Hepatocyte (in vitro differentiated cells): ENCODE data around the gene PCDHB16. TPM values are rescaled to one million over a fixed set of nuclear protein-coding genes. Genes with fewer than 3 reads are reported as not detected.
A peak's percentile ranks its signal among the peaks of the same experiment; 100 is the strongest.
"Not testable (repeated sequence)": the region's sequence is repeated elsewhere in the genome, so short reads cannot be mapped to it uniquely, and the experiment has no call there.

ENCODE experiments used
- DNase-seq: peaks from one replicate; pipeline ENCODE4 v3.0.0-alpha.2; 2016; ENCODE audit warnings: low spot score
- H2AFZ ChIP-seq: fragments of 200-600 bp; sonication (generic); 2 replicates; pipeline ENCODE4 v1.6.0; 2016; ENCODE audit warnings: antibody characterized with exemption, mild to moderate bottlenecking
- H3K27ac ChIP-seq: fragments of 200-600 bp; sonication (generic); 2 replicates; pipeline ENCODE4 v1.5.1; 2016; ENCODE audit warnings: mild to moderate bottlenecking
- H3K27me3 ChIP-seq: fragments of 200-600 bp; sonication (generic); 2 replicates; pipeline ENCODE4 v1.6.1; 2016
- H3K36me3 ChIP-seq: fragments of 200-600 bp; sonication (generic); replicated peaks from 2 replicates; pipeline ENCODE4 v1.5.1; 2016; ENCODE audit warnings: low read depth; ENCODE audit not compliant: insufficient read depth
- H3K4me1 ChIP-seq: fragments of 200-600 bp; sonication (generic); 2 replicates; pipeline ENCODE4 v1.5.1; 2016; ENCODE audit warnings: mild to moderate bottlenecking, moderate library complexity; ENCODE audit not compliant: insufficient read depth
- H3K4me2 ChIP-seq: fragments of 200-600 bp; sonication (generic); 2 replicates; pipeline ENCODE4 v1.6.0; 2016
- H3K4me3 ChIP-seq: fragments of 200-600 bp; sonication (generic); 2 replicates; pipeline ENCODE4 v1.5.1; 2016; ENCODE audit warnings: mild to moderate bottlenecking
- H3K79me2 ChIP-seq: fragments of 200-600 bp; sonication (generic); 2 replicates; pipeline ENCODE4 v1.6.0; 2017; ENCODE audit warnings: mild to moderate bottlenecking
- H3K9me2 ChIP-seq: fragments of 200-600 bp; sonication (generic); replicated peaks from 2 replicates; pipeline ENCODE4 v1.6.0; 2017; ENCODE audit warnings: mild to moderate bottlenecking; ENCODE audit not compliant: insufficient read depth
- H3K9me3 ChIP-seq: fragments of 200-600 bp; sonication (generic); 2 replicates; pipeline ENCODE4 v1.5.1; 2016; ENCODE audit warnings: low read depth, mild to moderate bottlenecking
- H4K20me1 ChIP-seq: fragments of 200-600 bp; sonication (generic); 2 replicates; pipeline ENCODE4 v1.6.0; 2016; ENCODE audit warnings: mild to moderate bottlenecking; ENCODE audit not compliant: insufficient read depth, poor library complexity, severe bottlenecking
- CTCF ChIP-seq: fragments of 200-600 bp; sonication (generic); IDR thresholded peaks from 2 replicates; pipeline ENCODE4 v1.5.1; 2016; ENCODE audit warnings: antibody characterized with exemption, mild to moderate bottlenecking; ENCODE audit not compliant: poor library complexity
- EZH2 ChIP-seq: fragments of 200-600 bp; sonication (generic); IDR thresholded peaks from 2 replicates; pipeline ENCODE4 v1.6.1; 2016; ENCODE audit warnings: antibody characterized with exemption, mild to moderate bottlenecking, borderline replicate concordance
- EZH2phosphoT487 ChIP-seq: fragments of 200-600 bp; sonication (generic); IDR thresholded peaks from one replicate; pipeline ENCODE4 v1.6.1; 2018; ENCODE audit warnings: antibody characterized with exemption, mild to moderate bottlenecking, low read depth, moderate library complexity; ENCODE audit not compliant: unreplicated experiment, severe bottlenecking
- WGBS: methylation state at CpG from one replicate; pipeline ENCODE4 v1.1.6; 2016; ENCODE audit warnings: low lambda C conversion rate; ENCODE audit errors: missing lambda C conversion rate; 5-methylcytosine and 5-hydroxymethylcytosine counted together
- polyA plus RNA-seq: library from polyadenylated mRNA; unstranded; fragments of >200 nt; fragmentation: Nextera tagmentation; extraction: Ambion mirVana; gene quantifications from 2 replicates; pipeline ENCODE4 v1.2.1, GENCODE V29; 2016
- total RNA-seq: library from RNA; depleted of rRNA; stranded (reverse); fragments of >200 nt; gene quantifications from 2 replicates; pipeline ENCODE4 v1.2.3, GENCODE V29; 2014

Gene PCDHB16
- total and polyA plus RNA-seq, 2 experiments from 2014 or later = 3.3 to 3.4 TPM

GRCh38 chr5:141155540-141156374 lies 26.4 kb upstream of the PCDHB16 start:
- H3K36me3 ChIP-seq = no peaks in the 10 kb centered on the region
- H3K27me3 ChIP-seq = no peaks in the 10 kb centered on the region
- H2AFZ ChIP-seq = no peak overlapping the region
- no peaks in the 10 kb centered on the region for H3K9me2 ChIP-seq
- WGBS = 85% methylated on average over 21 of the region's 21 CpGs
- H3K4me2 ChIP-seq = no peak overlapping the region
- H4K20me1 ChIP-seq = no peaks in the 10 kb centered on the region
- TF ChIP-seq EZH2 (no peak), EZH2phosphoT487 (no peak), CTCF (no peak)
- no peak for DNase-seq
- H3K27ac ChIP-seq = no peak overlapping the region
- H3K9me3 ChIP-seq = peaks cover 10% of the 10 kb centered on the region
- H3K4me1 ChIP-seq = no peaks in the 10 kb centered on the region
- no peaks in the 10 kb centered on the region for H3K79me2 ChIP-seq
- H3K4me3 ChIP-seq = no peak overlapping the region

GRCh38 chr5:141157356-141157755 lies 24.8 kb upstream of the PCDHB16 start:
- not testable (repeated sequence) for H4K20me1 ChIP-seq, H3K27ac ChIP-seq, H3K36me3 ChIP-seq, H3K79me2 ChIP-seq, H3K4me2 ChIP-seq, H3K9me2 ChIP-seq, H3K4me3 ChIP-seq, H3K9me3 ChIP-seq, DNase-seq, H3K4me1 ChIP-seq, H3K27me3 ChIP-seq, H2AFZ ChIP-seq
- 90% methylated on average over 35 of the region's 38 CpGs for WGBS

- not testable (repeated sequence) for H3K27ac ChIP-seq, H3K79me2 ChIP-seq, H4K20me1 ChIP-seq, H3K4me1 ChIP-seq, H3K27me3 ChIP-seq, H3K9me2 ChIP-seq, DNase-seq, H3K9me3 ChIP-seq, H3K36me3 ChIP-seq, H3K4me3 ChIP-seq, H3K4me2 ChIP-seq, H2AFZ ChIP-seq
- 93% methylated on average over 17 of the region's 28 CpGs for WGBS
Measured at GRCh38 chr5:141157901-141158300, 24.3 kb upstream of the PCDHB16 start.

GRCh38 chr5:141172381-141173204 lies 9.6 kb upstream of the PCDHB16 start, which contains the start of gene PCDHB7:
Gene PCDHB7, plus strand, starts transcription at chr5:141172644. Its CDS starts 192 bp downstream, at chr5:141172836.
- H3K27me3 ChIP-seq = no peaks in the 10 kb centered on the region

GRCh38 chr5:141174291-141175104 lies 7.7 kb upstream of the PCDHB16 start:
- H3K27me3 ChIP-seq, H3K4me3 ChIP-seq, H3K4me2 ChIP-seq, DNase-seq, H3K36me3 ChIP-seq, H2AFZ ChIP-seq, H3K9me2 ChIP-seq, H3K79me2 ChIP-seq, H3K4me1 ChIP-seq, H4K20me1 ChIP-seq, H3K27ac ChIP-seq: not testable (repeated sequence)
- 96% methylated on average over 51 of the region's 79 CpGs for WGBS
- peaks cover 10% of the 10 kb centered on the region for H3K9me3 ChIP-seq

More at GRCh38 chr5:141172381-141173204, 9.6 kb upstream of the PCDHB16 start, which contains the start of gene PCDHB7:
- H3K4me1 ChIP-seq = no peaks in the 10 kb centered on the region
- no peaks in the 10 kb centered on the region for H4K20me1 ChIP-seq
- TF ChIP-seq CTCF (peak; percentile 3), EZH2phosphoT487 (no peak), EZH2 (no peak)
- H3K4me3 ChIP-seq = no peak within 1 kb of the TSS
- H3K9me3 ChIP-seq = peaks cover 10% of the 10 kb centered on the region
- no peak for DNase-seq
- H3K79me2 ChIP-seq = no peaks in the 10 kb centered on the region
- H3K36me3 ChIP-seq = no peaks in the 10 kb centered on the region
- H3K9me2 ChIP-seq = no peaks in the 10 kb centered on the region
- WGBS = 76% methylated on average over 20 of the region's 20 CpGs
- no peak within 1 kb of the TSS for H3K27ac ChIP-seq
- no peak within 1 kb of the TSS for H2AFZ ChIP-seq
- H3K4me2 ChIP-seq = no peak within 1 kb of the TSS
